Hepatocyte (in vitro differentiated cells): Measurements from ENCODE around the gene TRPM5. TPM values are rescaled to one million over a fixed set of nuclear protein-coding genes. Genes with fewer than 3 reads are reported as not detected.

Experiments
- DNase-seq: peaks from one replicate; pipeline ENCODE4 v3.0.0-alpha.2; 2016; ENCODE audit warnings: low spot score
- H2AFZ ChIP-seq: fragments of 200-600 bp; sonication (generic); 2 replicates; pipeline ENCODE4 v1.6.0; 2016; ENCODE audit warnings: antibody characterized with exemption, mild to moderate bottlenecking
- H3K27ac ChIP-seq: fragments of 200-600 bp; sonication (generic); 2 replicates; pipeline ENCODE4 v1.5.1; 2016; ENCODE audit warnings: mild to moderate bottlenecking
- H3K27me3 ChIP-seq: fragments of 200-600 bp; sonication (generic); 2 replicates; pipeline ENCODE4 v1.6.1; 2016
- H3K36me3 ChIP-seq: fragments of 200-600 bp; sonication (generic); replicated peaks from 2 replicates; pipeline ENCODE4 v1.5.1; 2016; ENCODE audit warnings: low read depth; ENCODE audit not compliant: insufficient read depth
- H3K4me1 ChIP-seq: fragments of 200-600 bp; sonication (generic); 2 replicates; pipeline ENCODE4 v1.5.1; 2016; ENCODE audit warnings: mild to moderate bottlenecking, moderate library complexity; ENCODE audit not compliant: insufficient read depth
- H3K4me2 ChIP-seq: fragments of 200-600 bp; sonication (generic); 2 replicates; pipeline ENCODE4 v1.6.0; 2016
- H3K4me3 ChIP-seq: fragments of 200-600 bp; sonication (generic); 2 replicates; pipeline ENCODE4 v1.5.1; 2016; ENCODE audit warnings: mild to moderate bottlenecking
- H3K79me2 ChIP-seq: fragments of 200-600 bp; sonication (generic); 2 replicates; pipeline ENCODE4 v1.6.0; 2017; ENCODE audit warnings: mild to moderate bottlenecking
- H3K9me2 ChIP-seq: fragments of 200-600 bp; sonication (generic); replicated peaks from 2 replicates; pipeline ENCODE4 v1.6.0; 2017; ENCODE audit warnings: mild to moderate bottlenecking; ENCODE audit not compliant: insufficient read depth
- H3K9me3 ChIP-seq: fragments of 200-600 bp; sonication (generic); 2 replicates; pipeline ENCODE4 v1.5.1; 2016; ENCODE audit warnings: low read depth, mild to moderate bottlenecking
- H4K20me1 ChIP-seq: fragments of 200-600 bp; sonication (generic); 2 replicates; pipeline ENCODE4 v1.6.0; 2016; ENCODE audit warnings: mild to moderate bottlenecking; ENCODE audit not compliant: insufficient read depth, poor library complexity, severe bottlenecking
- CTCF ChIP-seq: fragments of 200-600 bp; sonication (generic); IDR thresholded peaks from 2 replicates; pipeline ENCODE4 v1.5.1; 2016; ENCODE audit warnings: antibody characterized with exemption, mild to moderate bottlenecking; ENCODE audit not compliant: poor library complexity
- EZH2 ChIP-seq: fragments of 200-600 bp; sonication (generic); IDR thresholded peaks from 2 replicates; pipeline ENCODE4 v1.6.1; 2016; ENCODE audit warnings: antibody characterized with exemption, mild to moderate bottlenecking, borderline replicate concordance
- EZH2phosphoT487 ChIP-seq: fragments of 200-600 bp; sonication (generic); IDR thresholded peaks from one replicate; pipeline ENCODE4 v1.6.1; 2018; ENCODE audit warnings: antibody characterized with exemption, mild to moderate bottlenecking, low read depth, moderate library complexity; ENCODE audit not compliant: unreplicated experiment, severe bottlenecking
- whole genome bisulfite sequencing: methylation state at CpG from one replicate; pipeline ENCODE4 v1.1.6; 2016; ENCODE audit warnings: low lambda C conversion rate; ENCODE audit errors: missing lambda C conversion rate; 5-methylcytosine and 5-hydroxymethylcytosine counted together
- polyA plus RNA-seq: library from polyadenylated mRNA; unstranded; fragments of >200 nt; fragmentation: Nextera tagmentation; extraction: Ambion mirVana; gene quantifications from 2 replicates; pipeline ENCODE4 v1.2.1, GENCODE V29; 2016
- total RNA-seq: library from RNA; depleted of rRNA; stranded (reverse); fragments of >200 nt; gene quantifications from 2 replicates; pipeline ENCODE4 v1.2.3, GENCODE V29; 2014

TRPM5 gene
- total and polyA plus RNA-seq, 2 experiments from 2014 or later: 0.07 to 0.13 TPM

GRCh38 chr11:2422461-2423156, 21.7 kb downstream of the TRPM5 start:
- Histone ChIP-seq H3K9me3 (no peaks in the 10 kb centered on the region), H2AFZ (no peak overlapping the region), H3K36me3 (no peaks in the 10 kb centered on the region), H3K79me2 (no peaks in the 10 kb centered on the region), H3K9me2 (no peaks in the 10 kb centered on the region), H4K20me1 (no peaks in the 10 kb centered on the region), H3K4me2 (no peak overlapping the region), H3K27ac (no peak overlapping the region), H3K4me3 (no peak overlapping the region), H3K27me3 (no peaks in the 10 kb centered on the region), H3K4me1 (no peaks in the 10 kb centered on the region)
- DNase-seq: no peak
- no peak for TF ChIP-seq CTCF
- TF ChIP-seq EZH2phosphoT487: no peak
- TF ChIP-seq EZH2: no peak
- 87% methylated on average over 14 of the region's 14 CpGs for WGBS

GRCh38 chr11:2421996-2422395, 22.3 kb downstream of the TRPM5 start:
- Histone ChIP-seq H3K4me3 (no peak overlapping the region), H3K79me2 (no peaks in the 10 kb centered on the region), H3K4me1 (no peaks in the 10 kb centered on the region), H3K27me3 (no peaks in the 10 kb centered on the region), H3K36me3 (no peaks in the 10 kb centered on the region), H2AFZ (no peak overlapping the region), H3K9me2 (no peaks in the 10 kb centered on the region), H4K20me1 (no peaks in the 10 kb centered on the region), H3K9me3 (no peaks in the 10 kb centered on the region), H3K4me2 (no peak overlapping the region), H3K27ac (no peak overlapping the region)
- WGBS: 92% methylated on average over 13 of the region's 17 CpGs
- DNase-seq: no peak
- TF ChIP-seq CTCF (no peak), EZH2phosphoT487 (no peak), EZH2 (no peak)

GRCh38 chr11:2421226-2421994, 22.9 kb downstream of the TRPM5 start:
- H3K4me2 ChIP-seq: no peak overlapping the region
- 90% methylated on average over 17 of the region's 19 CpGs for WGBS
- H2AFZ ChIP-seq: no peak overlapping the region
- H4K20me1 ChIP-seq: no peaks in the 10 kb centered on the region
- no peak for DNase-seq
- no peak overlapping the region for H3K27ac ChIP-seq
- TF ChIP-seq CTCF: no peak
- no peak for TF ChIP-seq EZH2
- TF ChIP-seq EZH2phosphoT487: no peak
- no peaks in the 10 kb centered on the region for H3K27me3 ChIP-seq
- H3K36me3 ChIP-seq: no peaks in the 10 kb centered on the region
- no peaks in the 10 kb centered on the region for H3K4me1 ChIP-seq
- H3K79me2 ChIP-seq: no peaks in the 10 kb centered on the region
- H3K9me2 ChIP-seq: no peaks in the 10 kb centered on the region
- no peaks in the 10 kb centered on the region for H3K9me3 ChIP-seq
- H3K4me3 ChIP-seq: no peak overlapping the region
